GM23248 (cell line): ENCODE results near the gene GPR33.

Experiments used
- EZH2 ChIP-seq: fragments of 200-600 bp; sonication (generic); IDR thresholded peaks from 2 replicates; pipeline ENCODE4 v1.6.1; 2018; ENCODE audit warnings: antibody characterized with exemption, mild to moderate bottlenecking; ENCODE audit not compliant: insufficient read depth, poor library complexity, severe bottlenecking
- EZH2phosphoT487 ChIP-seq: fragments of 200-600 bp; sonication (generic); IDR thresholded peaks from 2 replicates; pipeline ENCODE4 v1.6.1; 2018; ENCODE audit warnings: antibody characterized with exemption, moderate library complexity, mild to moderate bottlenecking, low read depth; ENCODE audit not compliant: insufficient read depth

GRCh38 chr14:31477248-31477647 is 10.6 kb downstream of the GPR33 start:
- no peak for TF ChIP-seq EZH2
- TF ChIP-seq EZH2phosphoT487: no peak
